HL-60 (cell line): Measurements from ENCODE around the gene MAPK1.

Source experiments
- POLR2AphosphoS5 ChIP-seq: IDR thresholded peaks from 2 replicates; pipeline ENCODE4 v1.6.1; 2012; ENCODE audit warnings: low read depth
- TF ChIP-seq, protein P1 (sequence below): IDR thresholded peaks from one replicate; pipeline ENCODE4 v1.5.1; 2011; ENCODE audit warnings: low read length, control low read depth, inconsistent platforms; ENCODE audit not compliant: insufficient read depth
- TF ChIP-seq, protein P2 (sequence below): IDR thresholded peaks from 2 replicates; pipeline ENCODE4 v1.6.1; 2012; ENCODE audit warnings: low read depth; ENCODE audit not compliant: insufficient replicate concordance

DNA sequence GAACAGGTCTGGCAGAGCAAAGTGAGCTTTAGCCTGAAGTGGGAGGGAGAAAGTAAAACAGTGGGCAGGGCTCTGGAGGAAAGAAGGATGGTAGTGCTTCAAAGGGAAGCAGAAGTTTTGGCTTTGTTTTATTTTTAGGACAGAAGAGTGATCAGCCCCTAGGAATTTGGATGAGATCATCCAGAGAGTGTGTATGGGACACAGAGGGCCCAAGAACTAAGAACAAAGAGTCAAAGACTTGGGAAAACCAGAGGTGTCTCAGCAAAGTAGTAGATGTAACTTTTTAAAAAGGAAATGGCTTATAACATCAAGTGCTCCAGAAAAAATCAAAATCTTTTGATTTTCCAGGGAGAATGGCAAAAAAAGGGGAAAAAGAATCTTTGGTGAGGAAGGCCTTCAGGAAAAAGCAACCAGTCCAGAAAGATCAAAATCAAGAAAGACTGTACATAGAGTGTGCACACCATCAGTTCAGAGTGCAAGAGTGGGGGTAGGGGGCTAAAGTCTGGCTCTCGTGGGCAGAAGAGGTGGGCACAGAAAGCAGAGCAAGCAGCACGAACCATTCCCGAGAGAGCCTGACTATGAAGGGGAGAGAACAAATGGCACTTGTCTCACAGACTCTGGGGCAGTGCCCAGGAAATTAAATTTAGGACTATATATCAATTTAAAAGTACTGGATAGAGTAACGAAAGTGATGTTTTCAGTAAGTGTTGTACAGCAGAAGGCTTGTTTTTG lies 30.0 kb downstream of the MAPK1 start:
- TF ChIP-seq POLR2AphosphoS5, result no peak
- TF ChIP-seq, protein P1, sequence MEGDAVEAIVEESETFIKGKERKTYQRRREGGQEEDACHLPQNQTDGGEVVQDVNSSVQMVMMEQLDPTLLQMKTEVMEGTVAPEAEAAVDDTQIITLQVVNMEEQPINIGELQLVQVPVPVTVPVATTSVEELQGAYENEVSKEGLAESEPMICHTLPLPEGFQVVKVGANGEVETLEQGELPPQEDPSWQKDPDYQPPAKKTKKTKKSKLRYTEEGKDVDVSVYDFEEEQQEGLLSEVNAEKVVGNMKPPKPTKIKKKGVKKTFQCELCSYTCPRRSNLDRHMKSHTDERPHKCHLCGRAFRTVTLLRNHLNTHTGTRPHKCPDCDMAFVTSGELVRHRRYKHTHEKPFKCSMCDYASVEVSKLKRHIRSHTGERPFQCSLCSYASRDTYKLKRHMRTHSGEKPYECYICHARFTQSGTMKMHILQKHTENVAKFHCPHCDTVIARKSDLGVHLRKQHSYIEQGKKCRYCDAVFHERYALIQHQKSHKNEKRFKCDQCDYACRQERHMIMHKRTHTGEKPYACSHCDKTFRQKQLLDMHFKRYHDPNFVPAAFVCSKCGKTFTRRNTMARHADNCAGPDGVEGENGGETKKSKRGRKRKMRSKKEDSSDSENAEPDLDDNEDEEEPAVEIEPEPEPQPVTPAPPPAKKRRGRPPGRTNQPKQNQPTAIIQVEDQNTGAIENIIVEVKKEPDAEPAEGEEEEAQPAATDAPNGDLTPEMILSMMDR, result no peak
- TF ChIP-seq, protein P2, sequence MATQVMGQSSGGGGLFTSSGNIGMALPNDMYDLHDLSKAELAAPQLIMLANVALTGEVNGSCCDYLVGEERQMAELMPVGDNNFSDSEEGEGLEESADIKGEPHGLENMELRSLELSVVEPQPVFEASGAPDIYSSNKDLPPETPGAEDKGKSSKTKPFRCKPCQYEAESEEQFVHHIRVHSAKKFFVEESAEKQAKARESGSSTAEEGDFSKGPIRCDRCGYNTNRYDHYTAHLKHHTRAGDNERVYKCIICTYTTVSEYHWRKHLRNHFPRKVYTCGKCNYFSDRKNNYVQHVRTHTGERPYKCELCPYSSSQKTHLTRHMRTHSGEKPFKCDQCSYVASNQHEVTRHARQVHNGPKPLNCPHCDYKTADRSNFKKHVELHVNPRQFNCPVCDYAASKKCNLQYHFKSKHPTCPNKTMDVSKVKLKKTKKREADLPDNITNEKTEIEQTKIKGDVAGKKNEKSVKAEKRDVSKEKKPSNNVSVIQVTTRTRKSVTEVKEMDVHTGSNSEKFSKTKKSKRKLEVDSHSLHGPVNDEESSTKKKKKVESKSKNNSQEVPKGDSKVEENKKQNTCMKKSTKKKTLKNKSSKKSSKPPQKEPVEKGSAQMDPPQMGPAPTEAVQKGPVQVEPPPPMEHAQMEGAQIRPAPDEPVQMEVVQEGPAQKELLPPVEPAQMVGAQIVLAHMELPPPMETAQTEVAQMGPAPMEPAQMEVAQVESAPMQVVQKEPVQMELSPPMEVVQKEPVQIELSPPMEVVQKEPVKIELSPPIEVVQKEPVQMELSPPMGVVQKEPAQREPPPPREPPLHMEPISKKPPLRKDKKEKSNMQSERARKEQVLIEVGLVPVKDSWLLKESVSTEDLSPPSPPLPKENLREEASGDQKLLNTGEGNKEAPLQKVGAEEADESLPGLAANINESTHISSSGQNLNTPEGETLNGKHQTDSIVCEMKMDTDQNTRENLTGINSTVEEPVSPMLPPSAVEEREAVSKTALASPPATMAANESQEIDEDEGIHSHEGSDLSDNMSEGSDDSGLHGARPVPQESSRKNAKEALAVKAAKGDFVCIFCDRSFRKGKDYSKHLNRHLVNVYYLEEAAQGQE, result no peak
